Mammary epithelial cell (primary cell): ENCODE measurements around the gene LRGUK.

Source experiments
- EZH2 ChIP-seq: IDR thresholded peaks from 2 replicates; pipeline ENCODE4 v1.6.1; 2012; ENCODE audit warnings: low read length, inconsistent platforms, borderline replicate concordance
- TF ChIP-seq, protein P1 (sequence below), 2 donors: IDR thresholded peaks in 1 of 2; conservative IDR thresholded peaks in 1 of 2; 2 replicates each; pipeline ENCODE4 v1.5.1; 2011 to 2012; ENCODE audit warnings: inconsistent platforms in 2 of 2, low read length in 2 of 2, mild to moderate bottlenecking in 2 of 2, control low read depth in 1 of 2, low read depth in 1 of 2; ENCODE audit not compliant: insufficient read depth in 1 of 2; ENCODE audit errors: extremely low read depth in 1 of 2

DNA sequence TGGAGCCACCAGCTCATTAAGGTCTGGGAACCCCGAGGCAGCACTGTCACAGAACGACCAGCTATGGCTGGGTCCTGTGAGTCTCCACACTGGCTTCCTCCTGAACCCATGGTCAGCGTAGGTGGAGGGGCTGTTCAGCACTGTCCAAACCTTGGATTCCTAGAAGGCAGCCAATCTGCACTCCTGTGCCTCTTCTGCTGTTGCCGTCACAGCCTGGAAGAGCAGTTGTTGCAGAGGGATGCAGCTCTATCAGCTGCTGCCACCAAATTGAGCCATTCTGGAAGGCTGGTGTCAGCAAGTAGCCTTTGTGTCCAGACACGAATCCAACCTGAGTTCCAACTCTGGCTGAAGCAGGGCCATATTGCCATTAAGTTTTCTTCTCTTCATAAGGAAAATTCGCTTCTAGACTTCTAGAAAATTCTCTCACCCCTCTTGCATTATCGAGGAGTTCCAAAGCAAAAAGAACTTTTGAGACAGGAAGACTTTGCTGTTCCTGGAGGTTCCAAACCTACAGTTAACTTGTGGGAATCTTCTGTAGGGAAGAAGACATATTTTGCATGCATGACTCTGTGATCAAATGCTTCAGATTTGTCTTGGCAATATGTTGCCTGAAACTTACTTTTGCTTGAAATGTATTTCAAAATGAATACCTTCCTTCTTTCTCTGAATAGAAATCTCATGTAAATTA is 84.0 kb downstream of the LRGUK start:
- TF ChIP-seq, protein P1, sequence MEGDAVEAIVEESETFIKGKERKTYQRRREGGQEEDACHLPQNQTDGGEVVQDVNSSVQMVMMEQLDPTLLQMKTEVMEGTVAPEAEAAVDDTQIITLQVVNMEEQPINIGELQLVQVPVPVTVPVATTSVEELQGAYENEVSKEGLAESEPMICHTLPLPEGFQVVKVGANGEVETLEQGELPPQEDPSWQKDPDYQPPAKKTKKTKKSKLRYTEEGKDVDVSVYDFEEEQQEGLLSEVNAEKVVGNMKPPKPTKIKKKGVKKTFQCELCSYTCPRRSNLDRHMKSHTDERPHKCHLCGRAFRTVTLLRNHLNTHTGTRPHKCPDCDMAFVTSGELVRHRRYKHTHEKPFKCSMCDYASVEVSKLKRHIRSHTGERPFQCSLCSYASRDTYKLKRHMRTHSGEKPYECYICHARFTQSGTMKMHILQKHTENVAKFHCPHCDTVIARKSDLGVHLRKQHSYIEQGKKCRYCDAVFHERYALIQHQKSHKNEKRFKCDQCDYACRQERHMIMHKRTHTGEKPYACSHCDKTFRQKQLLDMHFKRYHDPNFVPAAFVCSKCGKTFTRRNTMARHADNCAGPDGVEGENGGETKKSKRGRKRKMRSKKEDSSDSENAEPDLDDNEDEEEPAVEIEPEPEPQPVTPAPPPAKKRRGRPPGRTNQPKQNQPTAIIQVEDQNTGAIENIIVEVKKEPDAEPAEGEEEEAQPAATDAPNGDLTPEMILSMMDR (conservative IDR thresholded peaks at IDR 0.05 in 1 of 2, IDR thresholded peaks at IDR 0.05 in 1 of 2; ENCODE audit: extremely low read depth in 1 of 2, insufficient read depth in 1 of 2, low read depth in 1 of 2, low read length in 2 of 2) = no peak
- no peak for TF ChIP-seq EZH2
